Left ventricle myocardium inferior (tissue), 1 donor: ENCODE data around the gene GTSE1. TPM values are rescaled to one million over a fixed set of nuclear protein-coding genes. Genes with fewer than 3 reads are reported as not detected.

Experiments
- DNase-seq: peaks from one replicate; pipeline ENCODE4 v3.0.0-alpha.2; 2020
- H3K27ac ChIP-seq: fragments of 200-600 bp; replicated peaks from 2 replicates; pipeline ENCODE4 v1.8.0; 2021
- H3K27me3 ChIP-seq: fragments of 200-600 bp; 2 replicates; pipeline ENCODE4 v1.8.0; 2021; ENCODE audit warnings: low read depth
- H3K36me3 ChIP-seq: fragments of 200-600 bp; 2 replicates; pipeline ENCODE4 v1.8.0; 2021
- H3K4me1 ChIP-seq: fragments of 200-600 bp; 2 replicates; pipeline ENCODE4 v1.8.0; 2021
- H3K4me3 ChIP-seq: fragments of 200-600 bp; 2 replicates; pipeline ENCODE4 v1.8.0; 2021; ENCODE audit warnings: mild to moderate bottlenecking, moderate library complexity
- H3K9me3 ChIP-seq: fragments of 200-600 bp; replicated peaks from 2 replicates; pipeline ENCODE4 v1.8.0; 2021
- intact Hi-C: fragments of 100-400 bp; cut with micrococcal nuclease; formaldehyde crosslinking; loops from one replicate; pipeline ENCODE4 v1.11.0; 2022
- total RNA-seq: library from RNA; stranded (reverse); fragmentation: NEBNext Ultra II Directional; extraction: Animal tissue kit (Norgen Biotek cat#: 25700); gene quantifications from one replicate; pipeline ENCODE4 v1.2.1, GENCODE V29; 2021
- TF ChIP-seq, protein P1 (sequence below): fragments of 200-600 bp; IDR thresholded peaks from 2 replicates; pipeline ENCODE4 v1.8.0; 2021; ENCODE audit warnings: antibody characterized with exemption, mild to moderate bottlenecking, borderline replicate concordance
- donor health status: DM: no; HTN: yes; CAD: no; lungs with severe emphysema.

The GTSE1 gene
- total RNA-seq, 1 donor from 2014 or later: 0.25 TPM

- intact Hi-C loops: loop anchor here (10.0 kb wide), 1 partner anchor 181 kb away; no protein-coding TSS in a partner anchor
- H3K27ac ChIP-seq: no peak overlapping the region
- TF ChIP-seq, protein P1, sequence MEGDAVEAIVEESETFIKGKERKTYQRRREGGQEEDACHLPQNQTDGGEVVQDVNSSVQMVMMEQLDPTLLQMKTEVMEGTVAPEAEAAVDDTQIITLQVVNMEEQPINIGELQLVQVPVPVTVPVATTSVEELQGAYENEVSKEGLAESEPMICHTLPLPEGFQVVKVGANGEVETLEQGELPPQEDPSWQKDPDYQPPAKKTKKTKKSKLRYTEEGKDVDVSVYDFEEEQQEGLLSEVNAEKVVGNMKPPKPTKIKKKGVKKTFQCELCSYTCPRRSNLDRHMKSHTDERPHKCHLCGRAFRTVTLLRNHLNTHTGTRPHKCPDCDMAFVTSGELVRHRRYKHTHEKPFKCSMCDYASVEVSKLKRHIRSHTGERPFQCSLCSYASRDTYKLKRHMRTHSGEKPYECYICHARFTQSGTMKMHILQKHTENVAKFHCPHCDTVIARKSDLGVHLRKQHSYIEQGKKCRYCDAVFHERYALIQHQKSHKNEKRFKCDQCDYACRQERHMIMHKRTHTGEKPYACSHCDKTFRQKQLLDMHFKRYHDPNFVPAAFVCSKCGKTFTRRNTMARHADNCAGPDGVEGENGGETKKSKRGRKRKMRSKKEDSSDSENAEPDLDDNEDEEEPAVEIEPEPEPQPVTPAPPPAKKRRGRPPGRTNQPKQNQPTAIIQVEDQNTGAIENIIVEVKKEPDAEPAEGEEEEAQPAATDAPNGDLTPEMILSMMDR: no peak
- no peaks in the 10 kb centered on the region for H3K36me3 ChIP-seq
- H3K4me3 ChIP-seq: no peak overlapping the region
- peaks cover 30% of the 10 kb centered on the region for H3K27me3 ChIP-seq
- no peaks in the 10 kb centered on the region for H3K9me3 ChIP-seq
- no peak for DNase-seq
- H3K4me1 ChIP-seq: no peaks in the 10 kb centered on the region
Measured at GRCh38 chr22:46363611-46364321, 67.1 kb downstream of the GTSE1 start.

GRCh38 chr22:46364341-46365165 lies 67.9 kb downstream of the GTSE1 start:
- H3K9me3 ChIP-seq: no peaks in the 10 kb centered on the region
- no peaks in the 10 kb centered on the region for H3K36me3 ChIP-seq
- DNase-seq: no peak
- intact Hi-C loops: loop anchor here (10.0 kb wide), 1 partner anchor 180 kb away; no protein-coding TSS in a partner anchor
- no peak overlapping the region for H3K4me3 ChIP-seq
- H3K4me1 ChIP-seq: no peaks in the 10 kb centered on the region
- TF ChIP-seq, protein P1: no peak
- H3K27me3 ChIP-seq: peaks cover 30% of the 10 kb centered on the region
- no peak overlapping the region for H3K27ac ChIP-seq

DNA sequence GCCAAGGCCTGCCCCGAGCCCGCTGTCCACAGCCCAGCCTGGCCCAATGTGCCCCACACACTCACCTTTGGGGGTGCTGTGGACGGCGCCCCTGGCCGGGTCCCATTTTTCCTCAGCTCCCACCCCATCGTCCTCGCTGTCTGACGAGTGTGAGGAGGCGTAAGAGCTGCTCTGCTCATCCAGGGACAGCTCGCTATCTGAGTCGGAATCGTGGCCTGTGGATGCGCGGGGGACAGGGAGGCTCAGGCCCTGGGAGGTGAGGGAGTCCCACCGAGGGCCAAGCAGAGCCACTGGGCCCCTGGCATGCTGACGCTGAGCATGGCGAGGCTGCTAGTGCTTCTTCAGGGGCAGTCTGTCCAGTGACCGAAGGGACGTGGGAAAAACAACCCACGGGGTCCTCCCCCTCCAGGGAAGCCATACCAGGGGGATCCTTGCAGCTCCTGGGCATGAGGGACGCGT lies 68.5 kb downstream of the GTSE1 start:
- TF ChIP-seq, protein P1: no peak
- H3K27ac ChIP-seq: no peak overlapping the region
- intact Hi-C loops: loop anchor here (10.0 kb wide), 1 partner anchor 180 kb away; no protein-coding TSS in a partner anchor
- H3K4me3 ChIP-seq: no peak overlapping the region
- H3K4me1 ChIP-seq: no peaks in the 10 kb centered on the region
- H3K27me3 ChIP-seq: peaks cover 30% of the 10 kb centered on the region
- DNase-seq: no peak
- H3K36me3 ChIP-seq: no peaks in the 10 kb centered on the region
- H3K9me3 ChIP-seq: no peaks in the 10 kb centered on the region

GRCh38 chr22:46366327-46366731 lies 69.7 kb downstream of the GTSE1 start:
- DNase-seq: no peak
- Histone ChIP-seq H3K4me3 (no peak overlapping the region), H3K36me3 (no peaks in the 10 kb centered on the region), H3K27me3 (peaks cover 30% of the 10 kb centered on the region), H3K27ac (no peak overlapping the region), H3K4me1 (no peaks in the 10 kb centered on the region), H3K9me3 (no peaks in the 10 kb centered on the region)
- TF ChIP-seq, protein P1: no peak
- intact Hi-C loops: loop anchor here (10.0 kb wide), 1 partner anchor 178 kb away; no protein-coding TSS in a partner anchor

- Histone ChIP-seq H3K4me3 (no peak overlapping the region), H3K4me1 (no peaks in the 10 kb centered on the region), H3K9me3 (no peaks in the 10 kb centered on the region), H3K27me3 (peaks cover 30% of the 10 kb centered on the region), H3K27ac (no peak overlapping the region), H3K36me3 (no peaks in the 10 kb centered on the region)
- intact Hi-C loops: loop anchor here (10.0 kb wide), 1 partner anchor 178 kb away; no protein-coding TSS in a partner anchor
- TF ChIP-seq, protein P1: no peak
- no peak for DNase-seq
Measured at GRCh38 chr22:46366801-46367706, 70.4 kb downstream of the GTSE1 start.
